Measurements from ENCODE around the gene BSCL2. TPM values are rescaled to one million over a fixed set of nuclear protein-coding genes. Genes with fewer than 3 reads are reported as not detected.
"Not testable (repeated sequence)": the region's sequence is repeated elsewhere in the genome, so short reads cannot be mapped to it uniquely, and the experiment has no call there.

BSCL2 gene
- total RNA-seq, 1 donor from 2014 or later = 58.3 TPM

DNA sequence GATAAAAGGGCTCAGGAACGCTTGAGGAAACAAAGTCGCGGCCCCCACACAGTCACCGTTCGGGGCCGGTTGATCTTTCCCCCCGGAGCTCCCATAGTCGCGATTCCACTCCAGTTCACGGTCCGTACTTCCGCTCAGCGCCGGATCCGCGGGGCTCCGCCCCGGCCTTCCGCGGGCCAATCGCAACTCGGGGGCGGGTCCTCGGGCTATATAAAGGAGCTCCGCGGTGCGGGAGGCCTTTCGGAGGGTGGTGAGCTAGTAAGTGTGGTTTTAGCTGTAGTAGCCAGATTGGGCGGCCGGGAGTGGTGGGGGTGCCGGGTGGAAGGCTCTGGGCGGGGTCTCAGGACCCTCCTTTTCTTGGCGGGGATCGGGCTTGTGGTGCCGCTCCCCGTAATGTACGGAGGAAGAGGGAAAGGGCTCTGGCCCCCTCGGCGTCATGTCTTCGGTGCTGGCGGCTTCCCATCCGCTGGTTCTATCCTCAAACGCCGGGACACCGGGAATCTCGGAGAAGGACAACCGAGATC is 42.1 kb downstream of the BSCL2 start, which contains the start of the genes C11orf98 and CSKMT:
TSS of gene C11orf98 (minus strand) at position 136 of the 524 bp plus-strand sequence. CDS start at position 95, 41 bp downstream.
TSS of gene CSKMT (plus strand) at position 238 of the 524 bp plus-strand sequence. CDS start 568 bp downstream, outside the sequence.
- peaks cover 20% of the 10 kb centered on the region for H3K4me1 Mint-ChIP-seq

DNA sequence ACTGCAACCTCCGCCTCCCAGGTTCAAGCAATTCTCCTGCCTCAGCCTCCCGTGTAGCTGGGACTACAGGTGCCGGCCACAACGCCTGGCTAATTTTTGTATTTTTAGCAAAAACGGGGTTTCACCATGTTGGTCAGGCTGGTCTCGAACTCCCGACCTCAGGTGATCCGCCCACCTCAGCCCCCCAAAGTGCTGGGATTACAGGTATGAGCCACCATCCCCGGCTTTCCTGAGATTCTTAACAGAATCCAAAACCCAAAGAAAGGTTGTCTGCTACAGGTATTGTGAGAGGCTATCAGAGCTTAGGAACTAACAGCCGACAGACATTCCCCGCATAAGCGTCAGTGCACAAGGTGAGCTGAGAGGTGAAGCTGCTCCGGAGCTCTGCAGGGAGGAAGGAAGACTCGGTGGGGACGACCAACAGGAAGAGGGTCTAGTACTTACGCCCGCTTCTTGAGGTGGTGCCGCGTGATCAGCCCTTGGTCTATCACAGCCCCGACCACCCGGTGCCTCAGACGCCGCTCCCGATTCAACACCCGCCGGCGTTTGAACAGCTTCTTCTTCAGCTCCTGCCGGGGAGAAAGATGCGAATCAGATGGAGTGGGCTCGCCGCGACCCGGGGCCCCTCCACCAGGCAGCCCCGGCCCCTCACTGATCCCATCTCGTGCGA is 42.7 kb downstream of the BSCL2 start:
- Mint-ChIP-seq H3K4me1 (peaks cover 19% of the 10 kb centered on the region), H3K27me3 (ENCODE audit: low read depth) (no peaks in the 10 kb centered on the region), H3K4me3 (peak overlapping the region; percentile 96), H3K27ac (peak overlapping the region; percentile 97), H3K36me3 (peaks cover 5% of the 10 kb centered on the region), H3K9me3 (no peaks in the 10 kb centered on the region)
- no peak for DNase-seq (ENCODE audit: low spot score in 2 of 2, unreplicated experiment in 2 of 2)
- TF ChIP-seq, protein P1, sequence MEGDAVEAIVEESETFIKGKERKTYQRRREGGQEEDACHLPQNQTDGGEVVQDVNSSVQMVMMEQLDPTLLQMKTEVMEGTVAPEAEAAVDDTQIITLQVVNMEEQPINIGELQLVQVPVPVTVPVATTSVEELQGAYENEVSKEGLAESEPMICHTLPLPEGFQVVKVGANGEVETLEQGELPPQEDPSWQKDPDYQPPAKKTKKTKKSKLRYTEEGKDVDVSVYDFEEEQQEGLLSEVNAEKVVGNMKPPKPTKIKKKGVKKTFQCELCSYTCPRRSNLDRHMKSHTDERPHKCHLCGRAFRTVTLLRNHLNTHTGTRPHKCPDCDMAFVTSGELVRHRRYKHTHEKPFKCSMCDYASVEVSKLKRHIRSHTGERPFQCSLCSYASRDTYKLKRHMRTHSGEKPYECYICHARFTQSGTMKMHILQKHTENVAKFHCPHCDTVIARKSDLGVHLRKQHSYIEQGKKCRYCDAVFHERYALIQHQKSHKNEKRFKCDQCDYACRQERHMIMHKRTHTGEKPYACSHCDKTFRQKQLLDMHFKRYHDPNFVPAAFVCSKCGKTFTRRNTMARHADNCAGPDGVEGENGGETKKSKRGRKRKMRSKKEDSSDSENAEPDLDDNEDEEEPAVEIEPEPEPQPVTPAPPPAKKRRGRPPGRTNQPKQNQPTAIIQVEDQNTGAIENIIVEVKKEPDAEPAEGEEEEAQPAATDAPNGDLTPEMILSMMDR (IDR thresholded peaks at IDR 0.05; ENCODE audit: unreplicated experiment) = no peak

More for the DNA sequence above, 42.1 kb downstream of the BSCL2 start, which contains the start of the genes C11orf98 and CSKMT:
- H3K27ac Mint-ChIP-seq = peak within 1 kb of the TSS; percentile 97
- H3K9me3 Mint-ChIP-seq = no peaks in the 10 kb centered on the region
- H3K4me3 Mint-ChIP-seq = peak within 1 kb of the TSS; percentile 96
- TF ChIP-seq, protein P1 (IDR thresholded peaks at IDR 0.05; ENCODE audit: unreplicated experiment) = no peak
- peak; percentile 86 to 99 for DNase-seq (ENCODE audit: low spot score in 2 of 2, unreplicated experiment in 2 of 2)
- H3K36me3 Mint-ChIP-seq = peaks cover 5% of the 10 kb centered on the region
- no peaks in the 10 kb centered on the region for H3K27me3 Mint-ChIP-seq (ENCODE audit: low read depth)

DNA sequence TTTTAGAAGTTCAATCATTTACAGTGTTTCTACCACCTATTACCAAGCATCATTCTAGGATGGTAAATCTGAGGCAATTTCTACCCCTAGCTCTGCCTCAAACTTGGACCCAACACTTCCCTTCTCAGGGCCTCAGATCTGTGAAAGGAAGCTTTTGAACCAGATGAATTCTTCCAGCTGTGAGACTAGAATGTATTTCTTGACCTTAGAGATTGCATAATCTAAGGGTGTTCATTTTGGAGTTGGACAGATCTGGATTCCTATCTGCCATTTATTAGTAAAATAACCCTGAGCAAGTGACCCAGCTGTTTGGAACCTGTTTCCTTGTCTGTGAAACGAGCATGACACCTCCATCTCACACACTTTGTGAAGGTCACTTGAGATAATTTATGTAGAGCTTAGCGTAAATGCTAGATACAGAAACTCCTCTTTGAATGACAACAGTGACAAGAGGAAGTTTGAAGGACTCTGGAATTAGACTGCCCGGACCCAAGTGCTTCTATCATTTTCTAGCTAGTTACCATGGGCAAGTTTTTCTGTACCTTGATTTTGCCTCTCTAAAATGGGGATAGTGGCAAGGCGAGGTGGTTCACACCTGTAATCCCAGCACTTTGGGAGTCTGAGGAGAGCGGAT is 50.3 kb downstream of the BSCL2 start:
- no peaks in the 10 kb centered on the region for H3K36me3 Mint-ChIP-seq

DNA sequence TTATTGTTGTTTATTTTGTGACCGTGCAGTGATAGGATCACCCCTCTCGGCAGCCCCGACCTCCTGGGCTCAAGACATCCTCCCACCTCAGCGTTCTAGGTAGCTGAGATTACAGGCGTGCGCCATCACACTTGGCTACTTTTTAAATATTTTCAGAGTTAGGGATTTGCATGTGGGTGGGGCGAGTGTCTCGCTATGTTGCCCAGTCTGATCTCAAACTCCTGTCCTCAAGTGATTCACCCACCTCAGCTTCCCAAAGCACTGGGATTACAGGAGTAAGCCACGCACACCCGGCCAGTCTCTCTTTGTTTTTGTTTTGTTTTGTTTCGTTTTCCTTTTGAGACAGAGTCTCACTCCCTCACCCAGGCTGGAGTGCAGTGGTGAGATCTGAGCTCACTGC is 52.9 kb downstream of the BSCL2 start:
- Mint-ChIP-seq H3K9me3 (no peaks in the 10 kb centered on the region), H3K4me1 (peaks cover 12% of the 10 kb centered on the region), H3K27me3 (ENCODE audit: low read depth) (no peaks in the 10 kb centered on the region), H3K4me3 (peak overlapping the region; percentile 18), H3K27ac (no peak overlapping the region), H3K36me3 (peaks cover 4% of the 10 kb centered on the region)
- TF ChIP-seq, protein P1 (IDR thresholded peaks at IDR 0.05; ENCODE audit: unreplicated experiment) = no peak
- DNase-seq (ENCODE audit: low spot score in 2 of 2, unreplicated experiment in 2 of 2) = no peak

More for the DNA sequence above, 50.3 kb downstream of the BSCL2 start:
- no peaks in the 10 kb centered on the region for H3K9me3 Mint-ChIP-seq
- no peak overlapping the region for H3K4me3 Mint-ChIP-seq
- peaks cover 10% of the 10 kb centered on the region for H3K4me1 Mint-ChIP-seq
- TF ChIP-seq, protein P1 (IDR thresholded peaks at IDR 0.05; ENCODE audit: unreplicated experiment) = no peak
- H3K27ac Mint-ChIP-seq = peak overlapping the region; percentile 17
- no peaks in the 10 kb centered on the region for H3K27me3 Mint-ChIP-seq (ENCODE audit: low read depth)
- no peak for DNase-seq (ENCODE audit: low spot score in 2 of 2, unreplicated experiment in 2 of 2)

DNA sequence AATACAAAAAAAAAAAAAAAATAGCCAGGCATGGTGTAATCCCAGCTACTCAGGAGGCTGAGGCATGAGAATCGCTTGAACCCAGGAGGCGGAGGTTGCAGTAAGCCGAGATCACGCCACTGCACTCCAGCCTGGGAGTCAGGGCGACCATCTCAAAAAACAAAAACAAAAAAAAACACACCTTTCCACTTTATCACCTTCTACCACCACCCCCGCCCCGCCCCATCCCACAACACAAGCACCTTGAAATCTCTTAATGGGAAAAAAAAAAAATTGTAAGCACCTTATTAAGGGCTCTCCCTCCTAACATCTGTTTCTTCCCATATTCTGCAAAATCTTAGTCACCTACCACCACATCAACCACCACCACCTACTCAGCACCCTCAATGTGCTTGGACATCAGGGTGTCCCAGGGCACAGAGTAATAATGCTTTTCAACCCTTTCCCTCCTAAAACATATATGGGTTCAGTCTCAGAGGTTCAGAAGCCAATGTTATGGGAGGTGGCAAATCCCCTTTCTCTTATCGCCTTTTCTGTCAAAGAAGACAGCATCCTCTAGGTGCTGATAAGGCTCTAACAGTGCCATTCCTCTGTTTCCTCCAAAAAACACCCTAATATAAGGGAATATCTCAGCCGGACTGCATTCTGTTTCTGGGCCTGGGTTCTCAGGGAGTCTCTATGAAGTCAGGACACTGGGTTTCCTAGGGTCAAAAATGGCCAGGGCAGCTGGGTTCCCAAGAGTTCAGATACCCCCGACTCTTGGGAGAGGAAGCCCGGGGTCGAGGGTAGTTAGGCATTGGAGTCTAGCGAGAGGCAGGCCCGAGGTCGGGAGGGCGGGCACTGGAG is 54.8 kb downstream of the BSCL2 start:
- Mint-ChIP-seq H3K9me3 (no peaks in the 10 kb centered on the region), H3K4me3 (peak overlapping the region; percentile 90), H3K27me3 (ENCODE audit: low read depth) (no peaks in the 10 kb centered on the region), H3K4me1 (peaks cover 12% of the 10 kb centered on the region), H3K36me3 (peaks cover 4% of the 10 kb centered on the region), H3K27ac (peak overlapping the region; percentile 96)
- TF ChIP-seq, protein P1 (IDR thresholded peaks at IDR 0.05; ENCODE audit: unreplicated experiment) = no peak
- DNase-seq (ENCODE audit: low spot score in 2 of 2, unreplicated experiment in 2 of 2) = no peak

DNA sequence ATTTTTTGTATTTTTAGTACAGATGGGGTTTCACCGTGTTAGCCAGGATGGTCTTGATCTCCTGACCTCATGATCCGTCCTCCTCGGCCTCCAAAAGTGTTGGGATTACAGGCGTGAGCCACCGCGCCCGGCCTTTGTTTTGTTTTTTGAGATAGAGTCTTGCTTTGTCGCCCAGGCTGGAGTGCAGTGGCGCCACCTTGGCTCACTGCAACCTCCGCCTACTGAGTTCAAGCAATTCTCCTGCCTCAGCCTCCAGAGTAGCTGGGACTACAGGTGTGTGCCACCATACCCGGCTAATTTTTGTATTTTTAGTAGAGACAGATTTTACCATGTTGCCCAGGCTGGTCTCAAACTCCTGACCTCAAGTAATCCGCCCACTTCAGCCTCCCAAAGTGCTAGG is 56.9 kb downstream of the BSCL2 start:
- not testable (repeated sequence) for H3K9me3 Mint-ChIP-seq; H3K36me3 Mint-ChIP-seq; DNase-seq (ENCODE audit: low spot score in 2 of 2, unreplicated experiment in 2 of 2); H3K4me3 Mint-ChIP-seq; H3K27me3 Mint-ChIP-seq (ENCODE audit: low read depth)
- Mint-ChIP-seq H3K27ac (peak overlapping the region; percentile 12), H3K4me1 (peaks cover 22% of the 10 kb centered on the region)
